Ovary (tissue), 3 donors: Measurements from ENCODE around the gene TEX47.

ENCODE experiments used
- CTCF ChIP-seq, 3 donors: fragments of 450-650 bp in 2 of 3; fragments of 200-600 bp in 1 of 3; IDR thresholded peaks; one replicate each; pipeline versions ENCODE4 v1.5.1 to v1.8.0; 2016 to 2022; ENCODE audit warnings: antibody characterized with exemption in 3 of 3, mild to moderate bottlenecking in 1 of 3
- EP300 ChIP-seq: sonication (generic); formaldehyde crosslinking; IDR thresholded peaks from one replicate; pipeline ENCODE4 v1.6.1; 2017; ENCODE audit warnings: antibody characterized with exemption
- POLR2A ChIP-seq: fragments of 450-650 bp; IDR thresholded peaks from one replicate; pipeline ENCODE4 v1.6.1; 2017; ENCODE audit warnings: antibody characterized with exemption, mild to moderate bottlenecking, moderate library complexity
- donor health status: DM: no; HTN: no; CAD: no.

GRCh38 chr7:88792361-88792760 lies 3.2 kb downstream of the TEX47 start:
- TF ChIP-seq CTCF (IDR thresholded peaks at IDR 0.05) = no peak
- TF ChIP-seq POLR2A = no peak
- no peak for TF ChIP-seq EP300
